HG02852 (cell line): ENCODE measurements around the gene ENAH.
"Not testable (repeated sequence)": the region's sequence is repeated elsewhere in the genome, so short reads cannot be mapped to it uniquely, and the experiment has no call there.

Experiments
- ATAC-seq: cut with Tn5 transposase; IDR thresholded peaks from one replicate; pipeline ENCODE4 v1.9.1; 2021; ENCODE audit warnings: mild to moderate bottlenecking, moderate library complexity; ENCODE audit not compliant: unreplicated experiment

Gene ENAH

DNA sequence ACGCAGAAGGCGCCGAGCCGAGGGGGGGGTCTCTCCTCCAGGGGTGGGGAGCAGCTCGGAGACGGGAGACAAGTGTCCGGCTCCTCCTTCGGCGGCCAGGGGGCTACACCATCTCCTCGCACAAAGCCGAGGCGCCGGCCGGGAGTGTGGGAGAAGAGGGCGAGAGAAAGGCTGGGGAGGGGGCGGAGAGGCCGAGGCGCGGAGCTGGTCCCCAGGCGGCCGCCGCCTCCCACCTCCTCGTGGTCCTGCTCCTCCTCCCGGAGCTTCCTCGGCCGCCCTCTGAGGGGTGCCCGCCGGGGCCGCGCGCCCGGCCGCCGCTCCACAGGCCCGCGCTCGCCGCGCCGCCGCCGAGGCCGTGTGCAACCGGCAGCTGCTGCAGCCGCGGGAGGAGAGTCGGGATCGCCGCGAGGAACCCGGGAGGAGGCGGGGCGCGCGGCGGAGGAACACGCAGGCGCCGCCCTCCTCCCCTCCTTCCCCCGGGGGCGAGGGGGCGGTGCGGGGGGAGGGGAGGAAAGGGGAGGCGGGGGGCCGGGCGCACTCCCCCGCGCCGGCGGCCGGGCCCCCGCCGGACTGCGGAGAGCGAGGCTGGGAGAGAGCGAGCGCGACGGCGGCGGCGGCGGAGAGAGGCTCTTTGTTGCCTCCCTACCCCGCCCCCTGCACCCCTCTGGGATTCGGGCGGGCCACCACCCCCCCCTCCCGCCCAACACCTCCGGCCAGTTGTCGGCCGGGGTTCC is at the start of gene ENAH:
Gene ENAH, minus strand, starts transcription at position 395 of the 734 bp plus-strand sequence. CDS start 433 bp downstream, outside the sequence.
- ATAC-seq: peak; percentile 68

GRCh38 chr1:225700889-225701465 is 48.1 kb upstream of the ENAH start:
- ATAC-seq: no peak

DNA sequence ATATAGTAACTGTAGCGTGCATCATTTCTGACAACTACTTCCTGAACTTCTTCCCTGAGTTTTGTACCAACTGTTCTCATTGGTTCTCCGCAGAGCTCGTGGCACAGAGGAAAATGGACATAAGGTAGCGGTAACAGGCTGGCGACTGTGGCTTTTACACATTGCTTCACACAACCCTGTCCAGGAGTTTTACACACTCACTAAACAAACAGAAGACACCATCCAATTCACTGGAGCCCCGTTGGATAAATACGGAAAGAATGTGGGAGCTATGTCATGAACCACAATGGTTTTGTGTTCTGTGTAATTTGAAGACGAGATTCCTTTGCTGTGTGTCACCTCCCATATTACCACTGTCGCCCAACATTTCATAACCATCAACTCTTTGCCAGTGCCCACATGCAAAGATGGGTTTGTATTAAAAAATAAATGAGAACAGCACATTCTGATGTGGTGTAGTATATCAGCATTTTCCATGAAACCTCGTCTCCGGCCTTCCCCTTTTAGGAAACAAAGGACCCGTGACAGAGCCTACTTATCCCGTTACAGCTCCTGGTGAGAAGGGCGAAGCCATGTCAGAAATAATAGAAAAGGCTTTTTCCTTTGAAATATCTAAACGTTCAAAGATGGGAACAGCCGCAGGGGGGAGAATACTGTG is 47.4 kb upstream of the ENAH start:
- ATAC-seq: no peak

DNA sequence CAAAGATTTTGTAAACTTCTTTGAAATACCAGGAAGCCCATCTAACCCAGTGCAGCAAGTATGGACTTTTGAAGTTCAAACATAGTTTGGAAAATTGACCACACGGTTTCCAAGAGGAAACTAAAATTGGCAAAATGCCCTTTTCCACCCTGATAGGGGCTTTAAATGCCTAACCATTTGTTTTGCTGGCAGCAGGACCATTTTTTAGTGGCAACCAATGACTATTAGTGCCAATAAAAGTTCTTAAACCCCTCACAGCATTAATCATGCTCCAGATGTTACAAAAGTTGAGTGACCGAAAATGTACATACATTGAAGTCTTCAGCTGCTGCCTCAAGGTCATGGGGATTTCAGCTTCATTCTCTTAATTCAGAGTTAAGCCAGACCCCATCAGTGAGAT is 46.4 kb upstream of the ENAH start:
- ATAC-seq: no peak

DNA sequence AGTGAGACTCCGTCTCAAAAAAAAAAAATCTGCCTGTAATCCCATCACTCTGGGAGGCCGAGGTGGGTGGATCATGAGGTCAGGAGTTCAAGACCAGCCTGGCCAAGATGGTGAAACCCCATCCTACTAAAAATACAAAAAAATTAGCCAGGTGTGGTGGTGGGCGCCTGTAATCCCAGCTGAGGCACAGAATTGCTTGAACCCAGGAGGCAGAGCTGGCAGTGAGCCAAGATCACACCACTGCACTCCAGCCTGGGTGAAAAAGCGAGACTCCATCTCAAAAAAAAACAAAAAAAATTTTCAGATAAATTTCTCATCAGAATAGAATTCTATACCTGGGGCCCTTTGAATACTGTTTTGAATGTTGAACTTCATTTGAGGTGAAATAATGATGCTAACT is 45.3 kb upstream of the ENAH start:
- not testable (repeated sequence) for ATAC-seq

DNA sequence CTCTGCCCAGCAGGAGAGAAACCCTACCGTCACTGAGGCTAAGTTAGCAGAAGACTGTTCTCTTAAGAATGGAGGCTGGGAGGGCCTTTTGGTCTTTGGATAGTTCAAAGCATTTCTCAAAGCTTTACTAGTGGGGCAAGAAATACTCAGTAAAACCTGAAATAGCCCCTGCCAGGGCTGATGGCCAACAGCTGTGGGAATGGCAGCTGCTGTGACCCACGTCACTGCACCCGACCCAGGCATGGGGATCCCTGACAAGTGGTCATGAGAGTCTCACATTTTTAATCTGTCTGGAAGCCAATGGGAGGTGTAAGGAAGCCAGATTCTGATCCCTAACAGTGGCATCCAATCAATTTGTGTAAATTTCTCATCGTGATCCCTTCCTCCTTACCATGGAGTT is 44.5 kb upstream of the ENAH start:
- ATAC-seq: no peak

DNA sequence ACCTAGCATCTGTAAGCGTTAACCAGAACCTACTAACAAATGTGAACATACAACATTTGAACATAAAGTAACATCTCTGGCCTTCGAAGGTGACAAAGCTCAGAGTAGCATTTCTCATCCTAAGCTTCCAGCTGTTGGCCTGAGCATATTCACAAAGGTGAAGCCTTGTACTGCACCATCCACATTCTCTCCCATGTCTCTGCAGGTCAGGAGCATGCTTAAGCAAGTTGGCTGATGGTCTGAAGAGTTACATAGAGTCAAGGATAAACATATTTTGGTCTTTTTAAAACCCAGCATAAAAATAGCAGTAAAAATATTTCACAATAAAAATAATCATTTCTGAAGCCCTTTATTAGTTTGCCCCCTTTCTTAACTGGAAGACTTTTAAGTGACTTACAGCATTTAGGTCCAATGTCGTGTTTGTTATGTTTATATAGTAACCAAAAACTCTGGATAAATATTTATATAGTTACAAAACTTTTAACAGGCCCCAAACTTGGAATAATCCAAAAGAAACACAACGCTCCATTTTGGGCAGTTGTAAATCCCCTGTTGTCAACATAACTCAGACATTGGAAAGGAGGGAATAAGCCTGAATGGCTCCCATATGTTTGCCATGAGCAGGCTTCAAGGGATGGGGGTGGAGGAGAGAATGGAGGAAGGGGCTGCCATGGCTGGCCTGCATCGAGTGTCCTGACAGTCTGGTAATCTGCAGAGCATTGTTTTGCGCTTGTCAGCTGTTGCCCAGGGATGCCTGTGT is 42.8 kb upstream of the ENAH start:
- ATAC-seq: no peak

GRCh38 chr1:225694151-225694603 is 41.3 kb upstream of the ENAH start:
- ATAC-seq: no peak

DNA sequence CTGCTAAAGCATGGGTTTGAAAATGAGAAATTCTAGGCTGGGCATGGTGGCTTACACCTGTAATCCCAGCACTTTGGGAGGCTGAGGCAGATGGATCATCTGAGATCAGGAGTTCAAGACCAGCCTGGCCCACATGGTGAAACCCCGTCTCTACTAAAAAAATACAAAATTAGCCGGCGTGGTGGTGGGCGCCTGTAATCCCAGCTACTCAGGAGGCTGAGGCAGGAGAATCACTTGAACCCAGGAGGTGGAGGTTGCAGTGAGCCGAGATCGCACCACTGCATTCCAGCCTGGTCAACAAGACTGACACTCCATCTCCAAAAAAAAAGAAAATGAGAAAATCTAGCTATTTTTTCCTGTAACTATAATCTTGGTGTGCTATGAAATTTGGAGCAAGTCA is 40.8 kb upstream of the ENAH start:
- not testable (repeated sequence) for ATAC-seq

DNA sequence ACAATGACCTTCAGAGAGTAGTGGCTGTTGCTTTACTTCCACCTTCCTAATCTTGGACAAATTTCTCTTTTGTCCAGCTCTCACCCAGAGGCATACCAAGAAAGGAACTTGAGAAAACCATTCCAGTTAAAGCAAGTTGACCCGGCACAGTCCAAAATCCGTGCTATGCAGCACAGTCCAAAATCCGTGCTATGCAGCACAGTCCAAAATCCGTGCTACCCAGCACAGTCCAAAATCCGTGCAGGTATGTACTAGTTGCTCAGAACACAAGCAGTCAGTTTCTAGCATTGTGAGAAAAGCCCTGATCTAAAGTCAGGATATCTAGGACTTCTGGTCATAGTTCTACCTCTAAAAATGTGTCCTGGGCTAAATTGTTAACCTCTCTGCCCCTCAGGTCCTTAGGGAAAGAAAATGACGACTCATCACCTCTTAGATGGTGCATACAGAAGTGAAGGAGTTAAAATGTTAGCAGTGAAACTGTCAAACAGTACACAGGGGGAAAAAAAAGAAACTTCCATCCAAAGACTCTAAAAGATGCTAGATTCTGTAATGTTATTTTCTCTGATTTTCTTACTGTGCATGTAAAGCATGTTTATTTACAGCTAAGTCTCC is 40.3 kb upstream of the ENAH start:
- ATAC-seq: no peak

- no peak for ATAC-seq
Measured at GRCh38 chr1:225692517-225692879, 39.6 kb upstream of the ENAH start.

GRCh38 chr1:225691861-225692516 is 39.1 kb upstream of the ENAH start:
- ATAC-seq: no peak

GRCh38 chr1:225691377-225691776 is 38.5 kb upstream of the ENAH start:
- no peak for ATAC-seq

DNA sequence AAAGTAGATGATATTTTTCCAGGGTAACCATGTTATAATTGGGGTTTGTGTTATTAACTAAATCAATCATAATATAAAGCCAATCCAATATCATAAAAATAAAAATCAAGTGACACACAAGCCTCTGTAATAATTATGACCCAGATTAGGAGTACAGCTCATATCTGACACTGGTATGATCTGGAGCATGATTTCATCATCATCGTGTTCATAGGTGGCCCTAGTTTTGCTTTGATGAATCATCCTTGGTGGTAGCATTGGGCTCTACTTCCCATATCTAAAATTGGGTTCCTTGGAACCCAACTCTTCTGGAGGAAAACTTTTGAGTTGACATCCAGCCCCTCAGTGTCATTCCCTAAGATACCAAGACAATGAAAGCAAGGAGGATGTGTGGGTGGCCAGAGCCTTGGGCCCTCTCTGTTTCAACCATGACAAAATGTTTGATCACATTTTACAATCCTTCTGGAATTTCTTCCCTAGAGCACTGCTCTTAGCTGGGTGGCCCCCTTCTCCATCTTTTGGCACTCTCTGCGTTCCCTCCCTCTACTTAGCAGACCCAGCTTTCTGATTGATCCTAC is 37.0 kb upstream of the ENAH start:
- ATAC-seq: no peak

GRCh38 chr1:225688345-225688744 is 35.4 kb upstream of the ENAH start:
- no peak for ATAC-seq

- ATAC-seq: no peak
Measured at GRCh38 chr1:225685476-225686176, 32.7 kb upstream of the ENAH start.

GRCh38 chr1:225684741-225685140 is 31.8 kb upstream of the ENAH start:
- ATAC-seq: no peak

GRCh38 chr1:225681231-225681630 is 28.3 kb upstream of the ENAH start:
- ATAC-seq: no peak

GRCh38 chr1:225678545-225678944 is 25.6 kb upstream of the ENAH start:
- ATAC-seq: no peak
